ENCODE measurements around the gene PDPN.

The PDPN gene

GRCh38 chr1:13617773-13618172 is 34.1 kb downstream of the PDPN start:
- DNase-seq (ENCODE audit: low read depth, low spot score) = no peak

GRCh38 chr1:13618483-13618882 is 34.9 kb downstream of the PDPN start:
- DNase-seq (ENCODE audit: low read depth, low spot score) = no peak

GRCh38 chr1:13619909-13620308 is 36.3 kb downstream of the PDPN start:
- no peak for DNase-seq (ENCODE audit: low read depth, low spot score)

GRCh38 chr1:13620825-13621224 is 37.2 kb downstream of the PDPN start:
- DNase-seq (ENCODE audit: low read depth, low spot score) = no peak

- DNase-seq (ENCODE audit: low read depth, low spot score) = no peak
Observed at GRCh38 chr1:13622446-13622845, 38.8 kb downstream of the PDPN start.

GRCh38 chr1:13623021-13623637 is 39.5 kb downstream of the PDPN start:
- no peak for DNase-seq (ENCODE audit: low read depth, low spot score)

GRCh38 chr1:13624526-13624925 is 40.9 kb downstream of the PDPN start:
- DNase-seq (ENCODE audit: low read depth, low spot score) = no peak

- no peak for DNase-seq (ENCODE audit: low read depth, low spot score)
Observed at GRCh38 chr1:13627127-13627526, 43.5 kb downstream of the PDPN start.

GRCh38 chr1:13628218-13628617 is 44.6 kb downstream of the PDPN start:
- no peak for DNase-seq (ENCODE audit: low read depth, low spot score)

GRCh38 chr1:13628711-13629110 is 45.1 kb downstream of the PDPN start:
- DNase-seq (ENCODE audit: low read depth, low spot score) = no peak

GRCh38 chr1:13642306-13643004 is 58.8 kb downstream of the PDPN start:
- no peak for DNase-seq (ENCODE audit: low read depth, low spot score)

GRCh38 chr1:13643017-13643416 is 59.4 kb downstream of the PDPN start:
- DNase-seq (ENCODE audit: low read depth, low spot score) = no peak

- DNase-seq (ENCODE audit: low read depth, low spot score) = no peak
Observed at GRCh38 chr1:13646521-13646920, 62.9 kb downstream of the PDPN start.

GRCh38 chr1:13651279-13651678 is 67.6 kb downstream of the PDPN start:
- no peak for DNase-seq (ENCODE audit: low read depth, low spot score)

GRCh38 chr1:13652238-13652637 is 68.6 kb downstream of the PDPN start:
- no peak for DNase-seq (ENCODE audit: low read depth, low spot score)

- DNase-seq (ENCODE audit: low read depth, low spot score) = no peak
Observed at GRCh38 chr1:13661539-13661938, 77.9 kb downstream of the PDPN start.

- DNase-seq (ENCODE audit: low read depth, low spot score) = no peak
Observed at GRCh38 chr1:13662493-13662892, 78.9 kb downstream of the PDPN start.

- DNase-seq (ENCODE audit: low read depth, low spot score) = no peak
Observed at GRCh38 chr1:13663969-13664368, 80.3 kb downstream of the PDPN start.

- no peak for DNase-seq (ENCODE audit: low read depth, low spot score)
Observed at GRCh38 chr1:13664451-13664850, 80.8 kb downstream of the PDPN start.

- DNase-seq (ENCODE audit: low read depth, low spot score) = no peak
Observed at GRCh38 chr1:13666317-13666716, 82.7 kb downstream of the PDPN start.

Measured in brain pericyte (primary cell).